ENCODE data around the gene SGCB. TPM values are rescaled to one million over a fixed set of nuclear protein-coding genes. Genes with fewer than 3 reads are reported as not detected.

SGCB gene
- total RNA-seq, 1 donor, result 36.2 TPM

- no peak for TF ChIP-seq CTCF (IDR thresholded peaks at IDR 0.05; ENCODE audit: insufficient read depth, low read length)
- DNase-seq (ENCODE audit: low read depth), result no peak
- no peak overlapping the region for H3K4me3 ChIP-seq (ENCODE audit: low read depth, low read length)
Measured at GRCh38 chr4:51999250-51999649, 38.8 kb downstream of the SGCB start.

GRCh38 chr4:51998837-51999236 lies 39.3 kb downstream of the SGCB start:
- no peak for TF ChIP-seq CTCF (IDR thresholded peaks at IDR 0.05; ENCODE audit: insufficient read depth, low read length)

GRCh38 chr4:51997647-51998046 lies 40.5 kb downstream of the SGCB start:
- no peak for DNase-seq (ENCODE audit: low read depth)
- no peak for TF ChIP-seq CTCF (IDR thresholded peaks at IDR 0.05; ENCODE audit: insufficient read depth, low read length)

More at GRCh38 chr4:51998837-51999236, 39.3 kb downstream of the SGCB start:
- no peak for DNase-seq (ENCODE audit: low read depth)
- H3K4me3 ChIP-seq (ENCODE audit: low read depth, low read length), result no peak overlapping the region

GRCh38 chr4:51995647-51996220 lies 42.4 kb downstream of the SGCB start:
- no peak overlapping the region for H3K4me3 ChIP-seq (ENCODE audit: low read depth, low read length)
- DNase-seq (ENCODE audit: low read depth), result no peak
- no peak for TF ChIP-seq CTCF (IDR thresholded peaks at IDR 0.05; ENCODE audit: insufficient read depth, low read length)

More at GRCh38 chr4:51997647-51998046, 40.5 kb downstream of the SGCB start:
- no peak overlapping the region for H3K4me3 ChIP-seq (ENCODE audit: low read depth, low read length)

Small RNAs within 50 kb of the gene (small RNA-seq; reads per million reads assigned to genes)
- gene AC104784.1, result not detected

Other genes with a start within 250 kb of the SGCB start
- 62.6 and 115 TPM in 2 replicates for gene DCUN1D4, start 195.1 kb downstream of the SGCB start, total RNA-seq (ENCODE audit: low replicate concordance)
- gene LRRC66, start 17.9 kb downstream of the SGCB start, total RNA-seq (ENCODE audit: low replicate concordance), result 0.81 TPM in 1 of 2 replicates, not detected in the other
- 21.7 and 22.3 TPM in 2 replicates for gene SPATA18, start 13.0 kb upstream of the SGCB start, total RNA-seq (ENCODE audit: low replicate concordance)

All from fibroblast of the aortic adventitia (primary cell).